ENCODE measurements around the gene PRKG2. TPM values are rescaled to one million over a fixed set of nuclear protein-coding genes. Genes with fewer than 3 reads are reported as not detected.
"Not testable (repeated sequence)": the region's sequence is repeated elsewhere in the genome, so short reads cannot be mapped to it uniquely, and the experiment has no call there.

The PRKG2 gene
- total and polyA plus RNA-seq, 10 of the 15 experiments (the other 5 are each of a cell fraction or from before 2014, with no cell fraction given): not detected

DNA sequence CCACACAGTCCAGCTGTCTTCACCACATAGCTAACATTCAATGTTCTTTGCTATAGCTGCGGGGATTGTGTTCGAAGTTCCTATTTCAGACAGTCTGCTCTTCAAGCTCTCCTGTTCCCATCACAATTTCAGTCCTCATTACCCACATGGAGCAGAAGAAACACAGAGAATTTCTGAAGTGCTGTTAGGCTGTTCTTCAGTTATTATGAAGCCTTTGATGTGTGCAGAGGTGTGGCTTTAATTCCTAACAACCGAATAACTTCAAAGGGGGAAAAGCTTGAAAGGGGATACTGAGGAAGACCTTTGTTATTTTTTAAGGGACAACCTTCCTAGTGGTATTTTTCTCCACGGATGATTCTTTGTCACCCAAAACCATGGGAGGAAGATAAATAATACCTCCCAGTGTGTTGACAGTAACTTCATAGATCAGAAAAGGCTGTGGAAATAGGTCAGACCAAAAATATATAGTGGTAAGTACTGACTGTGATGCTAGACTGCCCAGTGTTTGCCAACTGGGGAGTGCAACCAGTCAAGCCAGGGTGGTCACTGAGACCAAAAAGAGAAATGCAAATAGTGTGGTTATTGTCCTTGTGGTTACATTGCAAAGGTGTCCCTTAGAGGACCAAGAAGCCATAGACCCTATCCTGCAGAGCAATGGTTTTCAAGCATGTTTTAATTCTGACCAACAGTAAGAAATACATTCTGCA is 52.1 kb downstream of the PRKG2 start (continued):
- TF ChIP-seq, protein P1, sequence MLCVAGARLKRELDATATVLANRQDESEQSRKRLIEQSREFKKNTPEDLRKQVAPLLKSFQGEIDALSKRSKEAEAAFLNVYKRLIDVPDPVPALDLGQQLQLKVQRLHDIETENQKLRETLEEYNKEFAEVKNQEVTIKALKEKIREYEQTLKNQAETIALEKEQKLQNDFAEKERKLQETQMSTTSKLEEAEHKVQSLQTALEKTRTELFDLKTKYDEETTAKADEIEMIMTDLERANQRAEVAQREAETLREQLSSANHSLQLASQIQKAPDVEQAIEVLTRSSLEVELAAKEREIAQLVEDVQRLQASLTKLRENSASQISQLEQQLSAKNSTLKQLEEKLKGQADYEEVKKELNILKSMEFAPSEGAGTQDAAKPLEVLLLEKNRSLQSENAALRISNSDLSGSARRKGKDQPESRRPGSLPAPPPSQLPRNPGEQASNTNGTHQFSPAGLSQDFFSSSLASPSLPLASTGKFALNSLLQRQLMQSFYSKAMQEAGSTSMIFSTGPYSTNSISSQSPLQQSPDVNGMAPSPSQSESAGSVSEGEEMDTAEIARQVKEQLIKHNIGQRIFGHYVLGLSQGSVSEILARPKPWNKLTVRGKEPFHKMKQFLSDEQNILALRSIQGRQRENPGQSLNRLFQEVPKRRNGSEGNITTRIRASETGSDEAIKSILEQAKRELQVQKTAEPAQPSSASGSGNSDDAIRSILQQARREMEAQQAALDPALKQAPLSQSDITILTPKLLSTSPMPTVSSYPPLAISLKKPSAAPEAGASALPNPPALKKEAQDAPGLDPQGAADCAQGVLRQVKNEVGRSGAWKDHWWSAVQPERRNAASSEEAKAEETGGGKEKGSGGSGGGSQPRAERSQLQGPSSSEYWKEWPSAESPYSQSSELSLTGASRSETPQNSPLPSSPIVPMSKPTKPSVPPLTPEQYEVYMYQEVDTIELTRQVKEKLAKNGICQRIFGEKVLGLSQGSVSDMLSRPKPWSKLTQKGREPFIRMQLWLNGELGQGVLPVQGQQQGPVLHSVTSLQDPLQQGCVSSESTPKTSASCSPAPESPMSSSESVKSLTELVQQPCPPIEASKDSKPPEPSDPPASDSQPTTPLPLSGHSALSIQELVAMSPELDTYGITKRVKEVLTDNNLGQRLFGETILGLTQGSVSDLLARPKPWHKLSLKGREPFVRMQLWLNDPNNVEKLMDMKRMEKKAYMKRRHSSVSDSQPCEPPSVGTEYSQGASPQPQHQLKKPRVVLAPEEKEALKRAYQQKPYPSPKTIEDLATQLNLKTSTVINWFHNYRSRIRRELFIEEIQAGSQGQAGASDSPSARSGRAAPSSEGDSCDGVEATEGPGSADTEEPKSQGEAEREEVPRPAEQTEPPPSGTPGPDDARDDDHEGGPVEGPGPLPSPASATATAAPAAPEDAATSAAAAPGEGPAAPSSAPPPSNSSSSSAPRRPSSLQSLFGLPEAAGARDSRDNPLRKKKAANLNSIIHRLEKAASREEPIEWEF (IDR thresholded peaks at IDR 0.05; ENCODE audit: insufficient replicate concordance, low read depth, low read length): no peak

DNA sequence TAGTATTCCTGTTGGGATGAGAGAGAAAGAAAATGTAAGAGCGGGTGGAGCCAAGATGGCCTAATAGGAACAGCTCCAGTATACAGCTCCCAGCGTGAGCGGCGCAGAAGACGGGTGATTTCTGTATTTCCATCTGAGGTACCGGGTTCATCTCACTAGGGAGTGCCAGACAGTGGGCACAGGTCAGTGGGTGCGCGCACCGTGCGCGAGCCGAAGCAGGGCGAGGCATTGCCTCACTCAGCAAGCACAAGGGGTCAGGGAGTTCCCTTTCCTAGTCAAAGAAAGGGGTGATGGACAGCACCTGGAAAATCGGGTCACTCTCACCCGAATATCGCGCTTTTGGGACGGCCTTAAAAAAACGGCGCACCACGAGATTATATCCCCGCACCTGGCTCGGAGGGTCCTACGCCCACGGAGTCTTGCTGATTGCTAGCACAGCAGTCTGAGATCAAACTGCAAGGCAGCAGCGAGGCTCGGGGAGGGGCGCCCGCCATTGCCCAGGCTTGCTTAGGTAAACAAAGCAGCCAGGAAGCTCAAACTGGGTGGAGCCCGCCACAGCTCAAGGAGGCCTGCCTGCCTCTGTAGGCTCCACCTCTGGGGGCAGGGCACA is 61.2 kb downstream of the PRKG2 start:
- H2AFZ ChIP-seq (ENCODE audit: control insufficient read depth, low read depth, low read length); H3K4me1 ChIP-seq (ENCODE audit: control insufficient read depth, insufficient read depth, low read length); H3K4me3 ChIP-seq; CTCF ChIA-PET; ATAC-seq; H3K79me2 ChIP-seq (ENCODE audit: control insufficient read depth, insufficient read depth, low read length); DNase-seq (ENCODE audit: low read depth, low spot score); POLR2A ChIA-PET; H3K27ac ChIP-seq (ENCODE audit: control insufficient read depth, insufficient read depth); H3K27me3 ChIP-seq (replicated peaks in 1 of 2; ENCODE audit: control insufficient read depth in 2 of 2, insufficient read depth in 2 of 2, low read length in 1 of 2); intact Hi-C loops (cut with micrococcal nuclease; ENCODE audit: unreplicated experiment); H4K20me1 ChIP-seq (ENCODE audit: control insufficient read depth, insufficient read depth); H3K9ac ChIP-seq (ENCODE audit: control insufficient read depth, insufficient read depth, low read length); in situ Hi-C loops (cut with MboI); H3K9me3 ChIP-seq (replicated peaks; ENCODE audit: control insufficient read depth, insufficient read depth, low read length); RAD21 ChIA-PET (ENCODE audit: unreplicated experiment); FAIRE-seq; BruUV-seq (replicated peaks); H3K4me2 ChIP-seq (ENCODE audit: control insufficient read depth, insufficient read depth); SMC1A ChIA-PET (ENCODE audit: uncharacterized antibody, unreplicated experiment); H3K36me3 ChIP-seq (ENCODE audit: control insufficient read depth in 2 of 2, insufficient read depth in 2 of 2, low read length in 1 of 2): not testable (repeated sequence)
- 4% methylated on average over 27 of the region's 30 CpGs for whole genome bisulfite sequencing (ENCODE audit: insufficient coverage, insufficient replicate concordance, low lambda C conversion rate, missing lambda C conversion rate)
